GM23248 (cell line): Measurements from ENCODE around the gene ANAPC2.

Experiments used
- EZH2 ChIP-seq: fragments of 200-600 bp; sonication (generic); IDR thresholded peaks from 2 replicates; pipeline ENCODE4 v1.6.1; 2018; ENCODE audit warnings: antibody characterized with exemption, mild to moderate bottlenecking; ENCODE audit not compliant: insufficient read depth, poor library complexity, severe bottlenecking
- EZH2phosphoT487 ChIP-seq: fragments of 200-600 bp; sonication (generic); IDR thresholded peaks from 2 replicates; pipeline ENCODE4 v1.6.1; 2018; ENCODE audit warnings: antibody characterized with exemption, moderate library complexity, mild to moderate bottlenecking, low read depth; ENCODE audit not compliant: insufficient read depth

DNA sequence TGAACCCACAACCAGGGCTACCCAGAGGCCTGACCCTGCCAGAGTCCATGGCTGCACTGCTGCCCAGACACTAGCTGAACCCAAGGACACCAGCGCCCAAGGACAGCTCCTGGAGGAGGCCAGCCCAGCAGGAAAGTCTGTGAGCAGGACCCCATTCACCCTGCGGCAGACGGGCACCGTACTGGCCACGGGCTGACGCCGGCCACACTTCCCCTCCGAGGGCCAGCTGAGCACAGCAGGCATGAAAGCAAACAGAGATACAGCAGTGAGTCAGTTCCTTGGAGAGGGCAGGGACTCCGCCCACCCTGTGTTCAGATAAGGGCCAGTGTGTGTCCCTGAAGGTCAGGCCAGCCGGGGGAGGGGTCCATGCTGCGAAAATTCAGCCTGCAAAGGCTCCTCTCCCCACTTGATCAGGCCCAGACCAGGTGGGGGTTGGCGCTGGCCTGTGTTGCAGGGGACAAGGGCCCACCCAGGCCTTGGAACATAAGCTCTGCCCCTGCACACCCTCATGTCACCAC is 30.5 kb upstream of the ANAPC2 start:
- TF ChIP-seq EZH2 = no peak
- no peak for TF ChIP-seq EZH2phosphoT487
